ENCODE data around the gene PLXDC2. TPM values are rescaled to one million over a fixed set of nuclear protein-coding genes. Genes with fewer than 3 reads are reported as not detected.

The PLXDC2 gene
- total RNA-seq, 1 experiment from 2014 or later: 0.20 TPM

GRCh38 chr10:19967981-19968380 is 151.7 kb downstream of the PLXDC2 start:
- intact Hi-C loops (cut with micrococcal nuclease): no loop called here
- H3K4me2 ChIP-seq (ENCODE audit: low read length): no peak overlapping the region
- H4K20me1 ChIP-seq (ENCODE audit: insufficient read depth): no peaks in the 10 kb centered on the region
- ATAC-seq (no peak), DNase-seq (ENCODE audit: low read depth, low spot score) (no peak)
- TF ChIP-seq EGR1 (IDR thresholded peaks at IDR 0.05; ENCODE audit: low read depth): no peak
- TF ChIP-seq, protein P1, sequence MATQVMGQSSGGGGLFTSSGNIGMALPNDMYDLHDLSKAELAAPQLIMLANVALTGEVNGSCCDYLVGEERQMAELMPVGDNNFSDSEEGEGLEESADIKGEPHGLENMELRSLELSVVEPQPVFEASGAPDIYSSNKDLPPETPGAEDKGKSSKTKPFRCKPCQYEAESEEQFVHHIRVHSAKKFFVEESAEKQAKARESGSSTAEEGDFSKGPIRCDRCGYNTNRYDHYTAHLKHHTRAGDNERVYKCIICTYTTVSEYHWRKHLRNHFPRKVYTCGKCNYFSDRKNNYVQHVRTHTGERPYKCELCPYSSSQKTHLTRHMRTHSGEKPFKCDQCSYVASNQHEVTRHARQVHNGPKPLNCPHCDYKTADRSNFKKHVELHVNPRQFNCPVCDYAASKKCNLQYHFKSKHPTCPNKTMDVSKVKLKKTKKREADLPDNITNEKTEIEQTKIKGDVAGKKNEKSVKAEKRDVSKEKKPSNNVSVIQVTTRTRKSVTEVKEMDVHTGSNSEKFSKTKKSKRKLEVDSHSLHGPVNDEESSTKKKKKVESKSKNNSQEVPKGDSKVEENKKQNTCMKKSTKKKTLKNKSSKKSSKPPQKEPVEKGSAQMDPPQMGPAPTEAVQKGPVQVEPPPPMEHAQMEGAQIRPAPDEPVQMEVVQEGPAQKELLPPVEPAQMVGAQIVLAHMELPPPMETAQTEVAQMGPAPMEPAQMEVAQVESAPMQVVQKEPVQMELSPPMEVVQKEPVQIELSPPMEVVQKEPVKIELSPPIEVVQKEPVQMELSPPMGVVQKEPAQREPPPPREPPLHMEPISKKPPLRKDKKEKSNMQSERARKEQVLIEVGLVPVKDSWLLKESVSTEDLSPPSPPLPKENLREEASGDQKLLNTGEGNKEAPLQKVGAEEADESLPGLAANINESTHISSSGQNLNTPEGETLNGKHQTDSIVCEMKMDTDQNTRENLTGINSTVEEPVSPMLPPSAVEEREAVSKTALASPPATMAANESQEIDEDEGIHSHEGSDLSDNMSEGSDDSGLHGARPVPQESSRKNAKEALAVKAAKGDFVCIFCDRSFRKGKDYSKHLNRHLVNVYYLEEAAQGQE (IDR thresholded peaks at IDR 0.05; ENCODE audit: low read depth): no peak
- TF ChIP-seq CBX3 (IDR thresholded peaks at IDR 0.05; ENCODE audit: low read depth): no peak
- no peak for TF ChIP-seq ATF3 (IDR thresholded peaks at IDR 0.05)
- no peak for TF ChIP-seq EZH2phosphoT487 (IDR thresholded peaks at IDR 0.05; ENCODE audit: borderline replicate concordance)
- TF ChIP-seq EZH2 (IDR thresholded peaks at IDR 0.05): no peak
- no peak for TF ChIP-seq CTCF (IDR thresholded peaks at IDR 0.05 in 2 of 3, conservative IDR thresholded peaks at IDR 0.05 in 1 of 3; ENCODE audit: borderline replicate concordance in 1 of 3, insufficient read depth in 1 of 3, low read depth in 2 of 3, low read length in 2 of 3)
- TF ChIP-seq SRF (IDR thresholded peaks at IDR 0.05; ENCODE audit: low read depth): no peak
- TF ChIP-seq RAD21 (IDR thresholded peaks at IDR 0.05; ENCODE audit: low read depth): no peak
- no peak for TF ChIP-seq SP1 (IDR thresholded peaks at IDR 0.05; ENCODE audit: low read depth)
- TF ChIP-seq POLR2AphosphoS5 (IDR thresholded peaks at IDR 0.05; ENCODE audit: low read depth, low read length): no peak
- TF ChIP-seq, protein P2, sequence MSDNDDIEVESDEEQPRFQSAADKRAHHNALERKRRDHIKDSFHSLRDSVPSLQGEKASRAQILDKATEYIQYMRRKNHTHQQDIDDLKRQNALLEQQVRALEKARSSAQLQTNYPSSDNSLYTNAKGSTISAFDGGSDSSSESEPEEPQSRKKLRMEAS (IDR thresholded peaks at IDR 0.05): no peak
- no peak for TF ChIP-seq ZNF274 (IDR thresholded peaks at IDR 0.05; ENCODE audit: low read depth, low read length)
- no peak for TF ChIP-seq FOSL1 (IDR thresholded peaks at IDR 0.05; ENCODE audit: low read depth)
- no peak for TF ChIP-seq ELF1 (IDR thresholded peaks at IDR 0.05; ENCODE audit: borderline replicate concordance, low read depth)
- no peaks in the 10 kb centered on the region for H3K36me3 ChIP-seq (ENCODE audit: control insufficient read depth in 1 of 2, insufficient read depth in 2 of 2, low read length in 2 of 2)
- peaks cover 4 to 14% of the 10 kb centered on the region in 2 experiments; a peak in 2 of 4 replicates for H3K9me3 ChIP-seq (ENCODE audit: control insufficient read depth in 1 of 2, insufficient read depth in 1 of 2, low read depth in 1 of 2, low read length in 2 of 2)
- no peak overlapping the region for H2AFZ ChIP-seq (ENCODE audit: low read depth, low read length, poor library complexity, severe bottlenecking)
- no peaks in the 10 kb centered on the region for H3K4me1 ChIP-seq (ENCODE audit: control insufficient read depth in 1 of 2, insufficient read depth in 2 of 2, low read length in 2 of 2)
- no peak overlapping the region for H3K4me3 ChIP-seq (replicated peaks in 1 of 2; ENCODE audit: low read depth in 1 of 2, low read length in 2 of 2)
- ChIA-PET RAD21 (ENCODE audit: low non-redundant PET in 1 of 2, low total read pairs in 2 of 2, uncharacterized antibody in 2 of 2, unreplicated experiment in 2 of 2) (no interaction called here), POLR2A (no interaction called here), CTCF (no interaction called here)
- no TSS peak for BruUV-seq (replicated peaks)
- H3K79me2 ChIP-seq (ENCODE audit: insufficient read depth, low read length): no peaks in the 10 kb centered on the region
- no peaks in the 10 kb centered on the region for H3K9me2 ChIP-seq (ENCODE audit: insufficient read depth)
- H3K27me3 ChIP-seq (ENCODE audit: insufficient read depth, low read length): no peaks in the 10 kb centered on the region
- no peak overlapping the region for H3K27ac ChIP-seq (ENCODE audit: low read depth, low read length)
- H3K9ac ChIP-seq (ENCODE audit: low read length): no peak overlapping the region

Measured in HCT116 (cell line).